Fibroblast of villous mesenchyme (primary cell): ENCODE measurements around the gene LRG1. TPM values are rescaled to one million over a fixed set of nuclear protein-coding genes. Genes with fewer than 3 reads are reported as not detected.

Source experiments
- DNase-seq: peaks from one replicate; pipeline ENCODE4 v3.0.0-alpha.2; 2010; ENCODE audit warnings: low read depth
- H3K4me3 ChIP-seq: 2 replicates; pipeline ENCODE4 v1.5.1; 2011; ENCODE audit warnings: low read depth, mild to moderate bottlenecking, low read length
- CTCF ChIP-seq: IDR thresholded peaks from 2 replicates; pipeline ENCODE4 v1.5.1; 2012; ENCODE audit warnings: low read depth, mild to moderate bottlenecking, low read length; ENCODE audit not compliant: insufficient read depth
- total RNA-seq: library from RNA; depleted of rRNA; stranded (reverse); fragments of >200 nt; gene quantifications from 2 replicates; pipeline ENCODE4 v1.2.3, GENCODE V29; 2012

The LRG1 gene
- total RNA-seq, 1 donor: not detected

- TF ChIP-seq CTCF: no peak
- DNase-seq: no peak
These were observed 45.7 kb downstream of the LRG1 start for GRCh38 chr19:4493929-4494690.

GRCh38 chr19:4493104-4493928, 46.5 kb downstream of the LRG1 start:
- DNase-seq: no peak
- no peak for TF ChIP-seq CTCF
- H3K4me3 ChIP-seq: no peak overlapping the region

More at GRCh38 chr19:4493929-4494690, 45.7 kb downstream of the LRG1 start:
- H3K4me3 ChIP-seq: no peak overlapping the region

- no peak for DNase-seq
- no peak overlapping the region for H3K4me3 ChIP-seq
- no peak for TF ChIP-seq CTCF
These were observed 47.3 kb downstream of the LRG1 start for GRCh38 chr19:4492337-4493103.

GRCh38 chr19:4491446-4491845, 48.4 kb downstream of the LRG1 start:
- H3K4me3 ChIP-seq: no peak overlapping the region
- no peak for DNase-seq
- no peak for TF ChIP-seq CTCF

- no peak overlapping the region for H3K4me3 ChIP-seq
- DNase-seq: no peak
- no peak for TF ChIP-seq CTCF
These were observed 51.3 kb downstream of the LRG1 start for GRCh38 chr19:4488496-4488895.

- TF ChIP-seq CTCF: no peak
- no peak for DNase-seq
- no peak overlapping the region for H3K4me3 ChIP-seq
These were observed 52.3 kb downstream of the LRG1 start for GRCh38 chr19:4487572-4487971.

Other genes starting within 250 kb of the LRG1 start
- not detected in 2 replicates for gene TMIGD2, start 237.6 kb downstream of the LRG1 start, total RNA-seq
- gene FSD1, start 235.4 kb downstream of the LRG1 start, total RNA-seq: 8.6 and 9.3 TPM in 2 replicates
- 9.9 and 10.6 TPM in 2 replicates for gene STAP2, start 201.2 kb downstream of the LRG1 start, total RNA-seq
- 4.3 and 8.1 TPM in 2 replicates for gene MPND, start 196.5 kb downstream of the LRG1 start, total RNA-seq
- gene SH3GL1, start 139.5 kb downstream of the LRG1 start, total RNA-seq: 65.2 and 72.5 TPM in 2 replicates
- gene CHAF1A, start 137.4 kb downstream of the LRG1 start, total RNA-seq: 9.9 and 11.6 TPM in 2 replicates
- 104 and 117 TPM in 2 replicates for gene UBXN6, start 82.2 kb downstream of the LRG1 start, total RNA-seq
- 60.9 and 62.2 TPM in 2 replicates for gene HDGFL2, start 67.7 kb downstream of the LRG1 start, total RNA-seq
- 0.32 and 0.43 TPM in 2 replicates for gene PLIN4, start 21.6 kb downstream of the LRG1 start, total RNA-seq
- gene PLIN5, start 4.8 kb downstream of the LRG1 start, total RNA-seq: not detected in 2 replicates
- under 0.01 TPM in 2 replicates for gene SEMA6B, start 19.6 kb upstream of the LRG1 start, total RNA-seq
- 4.2 and 4.3 TPM in 2 replicates for gene TNFAIP8L1, start 99.5 kb upstream of the LRG1 start, total RNA-seq
- 179 and 205 TPM in 2 replicates for gene MYDGF, start 130.3 kb upstream of the LRG1 start, total RNA-seq
- gene DPP9, start 183.8 kb upstream of the LRG1 start, total RNA-seq: 30.7 and 47.0 TPM in 2 replicates